Liver (tissue), 9 donors: ENCODE measurements around the gene ZNF101. TPM values are rescaled to one million over a fixed set of nuclear protein-coding genes. Genes with fewer than 3 reads are reported as not detected.

Source experiments
- DNase-seq: peaks from one replicate; pipeline ENCODE4 v3.0.0-alpha.2; 2017; ENCODE audit warnings: low spot score
- H3K27ac ChIP-seq, 2 donors: one replicate each; pipeline ENCODE4 v1.7.0; 2013; ENCODE audit warnings: inconsistent platforms in 2 of 2, low read length in 2 of 2, control low read depth in 1 of 2, low read depth in 1 of 2, mild to moderate bottlenecking in 1 of 2
- H3K27me3 ChIP-seq, 4 donors: one replicate each; pipeline versions ENCODE4 v1.6.1 to v1.7.0; 2013; ENCODE audit warnings: low read length in 3 of 4, inconsistent platforms in 1 of 4, mild to moderate bottlenecking in 1 of 4, moderate library complexity in 1 of 4; ENCODE audit not compliant: control insufficient read depth in 4 of 4, insufficient read depth in 4 of 4
- H3K36me3 ChIP-seq, 4 donors: one replicate each; pipeline versions ENCODE4 v1.6.1 to v1.7.0; 2013; ENCODE audit warnings: low read length in 3 of 4, mild to moderate bottlenecking in 3 of 4, low read depth in 1 of 4, moderate library complexity in 1 of 4; ENCODE audit not compliant: control insufficient read depth in 4 of 4, insufficient read depth in 3 of 4
- H3K4me1 ChIP-seq, 4 donors: one replicate each; pipeline versions ENCODE4 v1.6.1 to v1.7.0; 2013; ENCODE audit warnings: low read length in 3 of 4, mild to moderate bottlenecking in 3 of 4, moderate library complexity in 1 of 4; ENCODE audit not compliant: control insufficient read depth in 4 of 4, insufficient read depth in 4 of 4
- H3K4me3 ChIP-seq, 3 donors: one replicate each; pipeline versions ENCODE4 v1.6.1 to v1.7.0; 2013; ENCODE audit warnings: low read length in 3 of 3, control low read depth in 1 of 3, low read depth in 1 of 3, mild to moderate bottlenecking in 1 of 3
- H3K9ac ChIP-seq, 2 donors: one replicate each; pipeline ENCODE4 v1.7.0; 2013; ENCODE audit warnings: low read length in 2 of 2, mild to moderate bottlenecking in 2 of 2, moderate library complexity in 2 of 2, control low read depth in 1 of 2, low read depth in 1 of 2
- H3K9me3 ChIP-seq, 4 donors: one replicate each; pipeline versions ENCODE4 v1.6.1 to v1.7.0; 2013; ENCODE audit warnings: low read length in 3 of 4; ENCODE audit not compliant: control insufficient read depth in 4 of 4
- ATF3 ChIP-seq: IDR thresholded peaks from 2 replicates; pipeline ENCODE4 v1.6.1; 2016; ENCODE audit warnings: antibody characterized with exemption
- CTCF ChIP-seq: fragments of 150-350 bp; IDR thresholded peaks from 2 replicates; pipeline ENCODE4 v1.5.1; 2017; ENCODE audit warnings: improper control_type of control experiment, low read depth, low read length; ENCODE audit not compliant: missing input control
- EGR1 ChIP-seq, 2 donors: IDR thresholded peaks; 2 replicates each; pipeline ENCODE4 v1.6.1; 2016 to 2018; ENCODE audit warnings: antibody characterized with exemption in 2 of 2, low read depth in 2 of 2
- FOXA1 ChIP-seq: IDR thresholded peaks from 2 replicates; pipeline ENCODE4 v1.6.1; 2016; ENCODE audit warnings: antibody characterized with exemption
- FOXA2 ChIP-seq: IDR thresholded peaks from 2 replicates; pipeline ENCODE4 v1.6.1; 2016; ENCODE audit warnings: antibody characterized with exemption
- JUND ChIP-seq, 2 donors: IDR thresholded peaks; 2 replicates each; pipeline ENCODE4 v1.6.1; 2016; ENCODE audit warnings: antibody characterized with exemption in 2 of 2
- NR2F2 ChIP-seq: IDR thresholded peaks from 2 replicates; pipeline ENCODE4 v1.6.1; 2016; ENCODE audit warnings: antibody characterized with exemption
- RAD21 ChIP-seq, 2 donors: IDR thresholded peaks; 2 replicates each; pipeline ENCODE4 v1.6.1; 2016; ENCODE audit warnings: antibody characterized with exemption in 2 of 2, mild to moderate bottlenecking in 2 of 2
- REST ChIP-seq: IDR thresholded peaks from 2 replicates; pipeline ENCODE4 v1.6.1; 2016; ENCODE audit warnings: antibody characterized with exemption, mild to moderate bottlenecking
- RXRA ChIP-seq, 2 donors: IDR thresholded peaks; 2 replicates each; pipeline ENCODE4 v1.6.1; 2017 to 2018; ENCODE audit warnings: antibody characterized with exemption in 2 of 2, mild to moderate bottlenecking in 1 of 2
- SP1 ChIP-seq: IDR thresholded peaks from 2 replicates; pipeline ENCODE4 v1.6.1; 2018; ENCODE audit warnings: antibody characterized with exemption, mild to moderate bottlenecking
- TAF1 ChIP-seq: conservative IDR thresholded peaks from 2 replicates; pipeline ENCODE4 v1.6.1; 2016; ENCODE audit warnings: antibody characterized with exemption, mild to moderate bottlenecking
- YY1 ChIP-seq: IDR thresholded peaks from 2 replicates; pipeline ENCODE4 v1.6.1; 2016; ENCODE audit warnings: antibody characterized with exemption, mild to moderate bottlenecking
- whole genome bisulfite sequencing: extraction: QIAGEN DNeasy Blood & Tissue Kit; methylation state at CpG from one replicate; pipeline ENCODE4 v1.1.7; 2013; 5-methylcytosine and 5-hydroxymethylcytosine counted together
- polyA plus RNA-seq, 2 donors: library from polyadenylated mRNA; stranded (reverse) in 1 of 2; unstranded in 1 of 2; fragments of 200-250 nt in 1 of 2; fragments of >200 nt in 1 of 2; fragmentation: Nextera tagmentation in 1 of 2; extraction: Ambion mirVana in 1 of 2; gene quantifications; one replicate each; pipeline versions ENCODE4 v1.2.1 to v1.2.3, GENCODE V29; 2013 to 2015
- total RNA-seq, 2 donors: library from RNA; depleted of rRNA; stranded (reverse); fragments of >200 nt; gene quantifications; one replicate each; pipeline ENCODE4 v1.2.3, GENCODE V29; 2014
- donor health status: healthy.
- donor health status: healthy.
- donor health status: healthy.
- donor health status: healthy.
- donor health status: healthy.

ZNF101 gene
- total and polyA plus RNA-seq, 4 donors, result 1.5 to 6.9 (median 3.5) TPM

GRCh38 chr19:19632661-19633060 lies 36.0 kb upstream of the ZNF101 start:
- Histone ChIP-seq H3K27ac (no peak overlapping the region), H3K4me1 (peaks cover 0 to 8% (median 2%) of the 10 kb centered on the region in 4 donors), H3K27me3 (peaks cover 0 to 2% (median 0%) of the 10 kb centered on the region in 4 donors), H3K4me3 (no peak overlapping the region), H3K36me3 (peaks cover 0 to 12% (median 5%) of the 10 kb centered on the region in 4 donors), H3K9ac (no peak overlapping the region), H3K9me3 (no peaks in the 10 kb centered on the region)
- WGBS, result 89% methylated on average over 5 of the region's 5 CpGs
- DNase-seq, result no peak
- no peak for TF ChIP-seq EGR1 (IDR thresholded peaks at IDR 0.05; ENCODE audit: low read depth in 2 of 2)
- TF ChIP-seq JUND (IDR thresholded peaks at IDR 0.05), result no peak
- no peak for TF ChIP-seq CTCF
- no peak for TF ChIP-seq FOXA2
- no peak for TF ChIP-seq REST
- no peak for TF ChIP-seq RAD21 (IDR thresholded peaks at IDR 0.05)
- TF ChIP-seq SP1, result no peak
- TF ChIP-seq YY1, result no peak
- TF ChIP-seq NR2F2, result no peak
- TF ChIP-seq RXRA (IDR thresholded peaks at IDR 0.05), result no peak
- no peak for TF ChIP-seq ATF3
- no peak for TF ChIP-seq FOXA1
- no peak for TF ChIP-seq TAF1

- no peak for DNase-seq
- H3K4me1 ChIP-seq, result no peaks in the 10 kb centered on the region
- TF ChIP-seq NR2F2 (peak; percentile 86), CTCF (no peak)
- no peak overlapping the region for H3K9ac ChIP-seq
- 97% methylated on average over 22 of the region's 22 CpGs for WGBS
- no peaks in the 10 kb centered on the region for H3K27me3 ChIP-seq
- H3K4me3 ChIP-seq, result no peak overlapping the region
- H3K36me3 ChIP-seq, result peaks cover 0 to 12% (median 5%) of the 10 kb centered on the region in 4 donors
- H3K9me3 ChIP-seq, result no peaks in the 10 kb centered on the region
- no peak overlapping the region for H3K27ac ChIP-seq
These were observed 34.7 kb upstream of the ZNF101 start for GRCh38 chr19:19633711-19634515.
